SK-N-MC (cell line): ENCODE measurements around the gene MAP3K2.

ENCODE experiments used
- DNase-seq: peaks from one replicate; pipeline ENCODE4 v3.0.0-alpha.2; 2011; ENCODE audit warnings: low read depth, low spot score
- H3K27ac ChIP-seq: fragments of 200-600 bp; sonication (generic); 2 replicates; pipeline ENCODE4 v1.5.1; 2016; ENCODE audit warnings: mixed run types
- H3K36me3 ChIP-seq: fragments of 200-600 bp; sonication (generic); 2 replicates; pipeline ENCODE4 v1.6.1; 2017; ENCODE audit warnings: antibody characterized with exemption, low read length, mixed read lengths; ENCODE audit not compliant: insufficient read depth
- H3K4me3 ChIP-seq: fragments of 200-600 bp; sonication (generic); 2 replicates; pipeline ENCODE4 v1.5.1; 2016
- H3K9ac ChIP-seq: fragments of 200-600 bp; sonication (generic); 2 replicates; pipeline ENCODE4 v1.8.0; 2017; ENCODE audit warnings: mixed run types, mixed read lengths; ENCODE audit not compliant: insufficient read length
- H3K9me3 ChIP-seq: fragments of 200-600 bp; sonication (generic); 2 replicates; pipeline ENCODE4 v1.6.1; 2017; ENCODE audit warnings: low read depth, mild to moderate bottlenecking, antibody characterized with exemption, low read length, moderate library complexity, mixed read lengths
- EZH2 ChIP-seq: fragments of 200-600 bp; sonication (generic); IDR thresholded peaks from one replicate; pipeline ENCODE4 v1.6.1; 2017; ENCODE audit warnings: antibody characterized with exemption
- FOXP2 ChIP-seq: optimal IDR thresholded peaks from 2 replicates; pipeline ENCODE3; 2011; ENCODE audit warnings: mild to moderate bottlenecking, moderate library complexity; ENCODE audit not compliant: insufficient read depth; ENCODE audit errors: extremely low read length, control extremely low read depth
- POLR2AphosphoS5 ChIP-seq: IDR thresholded peaks from 2 replicates; pipeline ENCODE4 v1.6.1; 2012; ENCODE audit warnings: mild to moderate bottlenecking, low read depth, low read length, borderline replicate concordance

Gene MAP3K2

GRCh38 chr2:127293386-127293747 is 94.4 kb downstream of the MAP3K2 start:
- TF ChIP-seq FOXP2 = no peak
- TF ChIP-seq POLR2AphosphoS5 = no peak
- TF ChIP-seq EZH2 = no peak
- DNase-seq = no peak
- Histone ChIP-seq H3K9me3 (no peaks in the 10 kb centered on the region), H3K27ac (no peak overlapping the region), H3K36me3 (peaks cover 42% of the 10 kb centered on the region), H3K9ac (peak overlapping the region; percentile 97), H3K4me3 (peak overlapping the region; percentile 97)

GRCh38 chr2:127288274-127288673 is 99.5 kb downstream of the MAP3K2 start:
- Histone ChIP-seq H3K4me3 (no peak overlapping the region), H3K9ac (no peak overlapping the region), H3K9me3 (peaks cover 5% of the 10 kb centered on the region; the same call in 1 of the 2 replicates), H3K27ac (no peak overlapping the region), H3K36me3 (peaks cover 93% of the 10 kb centered on the region)
- DNase-seq = no peak
- TF ChIP-seq EZH2 = no peak
- no peak for TF ChIP-seq FOXP2
- TF ChIP-seq POLR2AphosphoS5 = no peak

GRCh38 chr2:127283275-127283674 is 104.5 kb downstream of the MAP3K2 start:
- H3K9me3 ChIP-seq = peaks cover 5% of the 10 kb centered on the region; the same call in 1 of the 2 replicates
- TF ChIP-seq EZH2 (no peak), POLR2AphosphoS5 (no peak), FOXP2 (no peak)
- DNase-seq = no peak
- H3K36me3 ChIP-seq = peaks cover 96% of the 10 kb centered on the region
- H3K27ac ChIP-seq = no peak overlapping the region
- H3K9ac ChIP-seq = no peak overlapping the region
- H3K4me3 ChIP-seq = no peak overlapping the region

- no peak overlapping the region for H3K27ac ChIP-seq
- DNase-seq = no peak
- H3K36me3 ChIP-seq = peaks cover 94% of the 10 kb centered on the region
- TF ChIP-seq POLR2AphosphoS5 (no peak), FOXP2 (no peak)
- peaks cover 5% of the 10 kb centered on the region; the same call in 1 of the 2 replicates for H3K9me3 ChIP-seq
- H3K9ac ChIP-seq = no peak overlapping the region
- no peak overlapping the region for H3K4me3 ChIP-seq
These were observed 107.1 kb downstream of the MAP3K2 start for GRCh38 chr2:127280693-127281092.

- DNase-seq = no peak
- peaks cover 94% of the 10 kb centered on the region for H3K36me3 ChIP-seq
- H3K9me3 ChIP-seq = peaks cover 5% of the 10 kb centered on the region; the same call in 1 of the 2 replicates
- H3K27ac ChIP-seq = no peak overlapping the region
- no peak for TF ChIP-seq FOXP2
- TF ChIP-seq POLR2AphosphoS5 = no peak
- no peak for TF ChIP-seq EZH2
- no peak overlapping the region for H3K4me3 ChIP-seq
- H3K9ac ChIP-seq = no peak overlapping the region
These were observed 108.0 kb downstream of the MAP3K2 start for GRCh38 chr2:127279781-127280180.

GRCh38 chr2:127278959-127279358 is 108.8 kb downstream of the MAP3K2 start:
- peaks cover 5% of the 10 kb centered on the region; the same call in 1 of the 2 replicates for H3K9me3 ChIP-seq
- no peak for DNase-seq
- peaks cover 92% of the 10 kb centered on the region for H3K36me3 ChIP-seq
- H3K4me3 ChIP-seq = no peak overlapping the region
- no peak overlapping the region for H3K9ac ChIP-seq
- TF ChIP-seq POLR2AphosphoS5 (no peak), FOXP2 (no peak), EZH2 (no peak)
- H3K27ac ChIP-seq = no peak overlapping the region

GRCh38 chr2:127277028-127277427 is 110.7 kb downstream of the MAP3K2 start:
- TF ChIP-seq POLR2AphosphoS5 (no peak), EZH2 (no peak), FOXP2 (no peak)
- no peak overlapping the region for H3K27ac ChIP-seq
- peaks cover 87% of the 10 kb centered on the region for H3K36me3 ChIP-seq
- DNase-seq = no peak
- H3K9ac ChIP-seq = no peak overlapping the region
- no peak overlapping the region for H3K4me3 ChIP-seq
- no peaks in the 10 kb centered on the region for H3K9me3 ChIP-seq

- H3K27ac ChIP-seq = no peak overlapping the region
- H3K36me3 ChIP-seq = peaks cover 88% of the 10 kb centered on the region
- H3K9me3 ChIP-seq = no peaks in the 10 kb centered on the region
- no peak for DNase-seq
- no peak for TF ChIP-seq EZH2
- TF ChIP-seq POLR2AphosphoS5 = no peak
- no peak for TF ChIP-seq FOXP2
- no peak overlapping the region for H3K9ac ChIP-seq
- no peak overlapping the region for H3K4me3 ChIP-seq
These were observed 112.0 kb downstream of the MAP3K2 start for GRCh38 chr2:127275789-127276188.

- Histone ChIP-seq H3K27ac (no peak overlapping the region), H3K9ac (no peak overlapping the region), H3K36me3 (peaks cover 90% of the 10 kb centered on the region), H3K9me3 (no peaks in the 10 kb centered on the region), H3K4me3 (no peak overlapping the region)
- TF ChIP-seq EZH2 = no peak
- TF ChIP-seq FOXP2 = no peak
- no peak for TF ChIP-seq POLR2AphosphoS5
- DNase-seq = no peak
These were observed 112.4 kb downstream of the MAP3K2 start for GRCh38 chr2:127275356-127275755.
